ENCODE results near the gene PPP2R3C. TPM values are rescaled to one million over a fixed set of nuclear protein-coding genes. Genes with fewer than 3 reads are reported as not detected.

PPP2R3C gene
- total and polyA plus RNA-seq, 2 of the 13 experiments (the other 11 are each of a cell fraction or from before 2014, with no cell fraction given) = 63.4 to 102 TPM

DNA sequence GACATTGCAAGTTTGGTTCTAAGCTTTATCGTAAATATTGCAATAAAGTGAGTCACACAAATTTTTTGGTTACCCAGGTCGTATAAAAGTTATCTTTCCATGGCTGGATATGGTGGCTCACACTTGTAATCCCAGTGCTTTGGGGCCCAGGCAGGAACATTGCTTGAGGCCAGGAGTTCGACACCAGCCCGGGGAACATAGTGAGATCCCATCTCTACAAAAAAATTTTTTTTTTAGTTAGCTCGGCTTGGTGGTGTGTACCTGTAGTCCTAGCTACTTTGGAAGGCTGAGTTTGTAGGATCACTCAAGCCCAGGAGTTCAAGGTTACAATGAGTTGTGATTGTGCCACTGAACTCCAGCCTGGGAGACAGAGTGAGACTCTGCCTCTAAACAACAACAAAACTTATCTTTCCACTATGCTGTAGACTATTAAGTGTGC, 24.9 kb upstream of the PPP2R3C start (continued):
- TF ChIP-seq, protein P1, sequence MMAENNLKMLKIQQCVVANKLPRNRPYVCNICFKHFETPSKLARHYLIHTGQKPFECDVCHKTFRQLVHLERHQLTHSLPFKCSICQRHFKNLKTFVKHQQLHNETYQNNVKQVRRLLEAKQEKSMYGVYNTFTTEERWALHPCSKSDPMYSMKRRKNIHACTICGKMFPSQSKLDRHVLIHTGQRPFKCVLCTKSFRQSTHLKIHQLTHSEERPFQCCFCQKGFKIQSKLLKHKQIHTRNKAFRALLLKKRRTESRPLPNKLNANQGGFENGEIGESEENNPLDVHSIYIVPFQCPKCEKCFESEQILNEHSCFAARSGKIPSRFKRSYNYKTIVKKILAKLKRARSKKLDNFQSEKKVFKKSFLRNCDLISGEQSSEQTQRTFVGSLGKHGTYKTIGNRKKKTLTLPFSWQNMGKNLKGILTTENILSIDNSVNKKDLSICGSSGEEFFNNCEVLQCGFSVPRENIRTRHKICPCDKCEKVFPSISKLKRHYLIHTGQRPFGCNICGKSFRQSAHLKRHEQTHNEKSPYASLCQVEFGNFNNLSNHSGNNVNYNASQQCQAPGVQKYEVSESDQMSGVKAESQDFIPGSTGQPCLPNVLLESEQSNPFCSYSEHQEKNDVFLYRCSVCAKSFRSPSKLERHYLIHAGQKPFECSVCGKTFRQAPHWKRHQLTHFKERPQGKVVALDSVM (CRISPR knock-in tag; IDR thresholded peaks at IDR 0.05) = no peak
- TF ChIP-seq ATF6 (CRISPR knock-in tag; conservative IDR thresholded peaks at IDR 0.05) (no peak), NR2F2 (IDR thresholded peaks at IDR 0.05; ENCODE audit: borderline replicate concordance, low read depth) (no peak), ZNF644 (CRISPR knock-in tag; IDR thresholded peaks at IDR 0.05; ENCODE audit: low read depth) (peak; percentile 69), ZNF605 (CRISPR knock-in tag; IDR thresholded peaks at IDR 0.05) (0 out of 2 replicates have a peak, but pooled peaks have one; percentile 6), HDAC1 (CRISPR knock-in tag; IDR thresholded peaks at IDR 0.05) (peak; percentile 43; the same call in 1 of the 2 replicates), FOXP1 (IDR thresholded peaks at IDR 0.05) (no peak), FOXP1 (CRISPR knock-in tag; IDR thresholded peaks at IDR 0.05) (peak; percentile 72; the same call in 1 of the 2 replicates), ZNF597 (CRISPR knock-in tag; IDR thresholded peaks at IDR 0.05) (no peak), TEAD3 (CRISPR knock-in tag; optimal IDR thresholded peaks at IDR 0.05; ENCODE audit: borderline replicate concordance) (peak; percentile 5), ETV6 (CRISPR knock-in tag; conservative IDR thresholded peaks at IDR 0.05) (no peak), ZUFSP (CRISPR knock-in tag; IDR thresholded peaks at IDR 0.05; ENCODE audit: borderline replicate concordance) (no peak), ZBTB7A (CRISPR knock-in tag; IDR thresholded peaks at IDR 0.05) (no peak), MLXIP (CRISPR knock-in tag; IDR thresholded peaks at IDR 0.05; ENCODE audit: borderline replicate concordance) (no peak), CCAR2 (optimal IDR thresholded peaks at IDR 0.05; ENCODE audit: low read depth, low read length) (no peak), TRAFD1 (CRISPR knock-in tag; IDR thresholded peaks at IDR 0.05; ENCODE audit: borderline replicate concordance) (no peak), JARID2 (CRISPR knock-in tag; IDR thresholded peaks at IDR 0.05; ENCODE audit: insufficient replicate concordance) (no peak)
- TF ChIP-seq, protein P2, sequence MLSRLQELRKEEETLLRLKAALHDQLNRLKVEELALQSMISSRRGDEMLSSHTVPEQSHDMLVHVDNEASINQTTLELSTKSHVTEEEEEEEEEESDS (CRISPR knock-in tag; IDR thresholded peaks at IDR 0.05; ENCODE audit: borderline replicate concordance) = no peak
